Thyroid gland (tissue), 4 donors: ENCODE results near the gene LHFPL6. TPM values are rescaled to one million over a fixed set of nuclear protein-coding genes. Genes with fewer than 3 reads are reported as not detected.

Experiments used
- DNase-seq, 2 donors: peaks; one replicate each; pipeline ENCODE4 v3.0.0-alpha.2; 2019
- H3K27ac ChIP-seq, 3 donors: fragments of 200-600 bp; sonication (generic); 1 replicate in 2 of 3; 2 replicates in 1 of 3; pipeline ENCODE4 v1.5.1; 2016 to 2019; ENCODE audit warnings: mild to moderate bottlenecking in 1 of 3, moderate library complexity in 1 of 3
- H3K27me3 ChIP-seq: fragments of 200-600 bp; sonication (generic); one replicate; pipeline ENCODE4 v1.5.1; 2019
- H3K36me3 ChIP-seq, 2 donors: fragments of 200-600 bp; sonication (generic); one replicate each; pipeline ENCODE4 v1.5.1; 2016 to 2019
- H3K4me1 ChIP-seq, 2 donors: fragments of 200-600 bp; sonication (generic); one replicate each; pipeline ENCODE4 v1.5.1; 2017 to 2019
- H3K4me3 ChIP-seq, 3 donors: fragments of 200-600 bp; sonication (generic); replicated peaks in 1 of 3; 1 replicate in 2 of 3; 2 replicates in 1 of 3; pipeline ENCODE4 v1.5.1; 2016; ENCODE audit warnings: mild to moderate bottlenecking in 1 of 3
- H3K9me3 ChIP-seq: fragments of 200-600 bp; sonication (generic); one replicate; pipeline ENCODE4 v1.5.1; 2017
- POLR2A ChIP-seq, 2 donors: fragments of 450-650 bp; IDR thresholded peaks; one replicate each; pipeline ENCODE4 v1.6.1; 2017; ENCODE audit warnings: antibody characterized with exemption in 2 of 2, mild to moderate bottlenecking in 2 of 2, moderate library complexity in 1 of 2
- WGBS, 2 donors: methylation state at CpG; one replicate each; pipeline ENCODE4 v1.1.5; 2017; 5-methylcytosine and 5-hydroxymethylcytosine counted together
- intact Hi-C: fragments of 100-400 bp; cut with DNase I; formaldehyde crosslinking; loops from one replicate; pipeline ENCODE4 v1.15.1; 2023
- total RNA-seq, 4 donors: library from RNA; depleted of rRNA; stranded (reverse); fragments of >200 nt; gene quantifications; one replicate each; pipeline ENCODE4 v1.2.3, GENCODE V29; 2016
- TF ChIP-seq, protein P1 (sequence below), 6 experiments: fragments of 200-600 bp in 3 of 6; fragments of 450-650 bp in 3 of 6; sonication (generic) in 3 of 6; IDR thresholded peaks; one replicate each; pipeline ENCODE4 v1.5.1; 2016 to 2019; ENCODE audit warnings: antibody characterized with exemption in 6 of 6, mild to moderate bottlenecking in 2 of 6, inconsistent platforms in 1 of 6, moderate library complexity in 1 of 6

Gene LHFPL6
- total RNA-seq, 4 donors from 2014 or later, result 23.6 to 86.3 (median 42.0) TPM

GRCh38 chr13:39444866-39445265, 158.1 kb downstream of the LHFPL6 start:
- 95 to 100% methylated on average over 2 of the region's 2 CpGs for whole genome bisulfite sequencing, 2 donors
- no peak for DNase-seq

DNA sequence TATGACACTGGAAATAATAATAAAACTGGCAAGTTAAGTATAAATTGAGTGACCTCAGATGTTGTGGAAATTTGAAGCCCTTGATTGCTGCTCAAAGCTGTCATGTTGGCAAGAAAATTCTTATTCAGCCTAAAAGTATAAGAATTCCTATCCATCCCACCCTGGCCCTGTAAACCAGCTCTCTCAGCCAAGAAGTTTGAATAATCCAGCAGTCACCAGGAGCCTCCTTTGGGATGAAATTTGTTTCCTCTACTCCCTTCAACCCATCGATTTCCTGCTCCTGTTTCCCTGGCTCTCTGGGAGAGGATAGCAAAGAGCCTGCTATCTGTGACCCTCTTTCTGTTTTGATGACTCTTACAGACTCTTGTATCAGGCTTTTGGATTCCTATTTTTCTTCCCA, 169.3 kb downstream of the LHFPL6 start:
- intact Hi-C loops, result no loop called here
- Histone ChIP-seq H3K4me1 (no peaks in the 10 kb centered on the region), H3K27ac (no peak overlapping the region), H3K4me3 (no peak overlapping the region), H3K9me3 (no peaks in the 10 kb centered on the region), H3K27me3 (no peaks in the 10 kb centered on the region), H3K36me3 (no peaks in the 10 kb centered on the region)
- no peak for DNase-seq
- 48 to 49% methylated on average over 1 of the region's 1 CpG for WGBS, 2 donors
- TF ChIP-seq, protein P1, sequence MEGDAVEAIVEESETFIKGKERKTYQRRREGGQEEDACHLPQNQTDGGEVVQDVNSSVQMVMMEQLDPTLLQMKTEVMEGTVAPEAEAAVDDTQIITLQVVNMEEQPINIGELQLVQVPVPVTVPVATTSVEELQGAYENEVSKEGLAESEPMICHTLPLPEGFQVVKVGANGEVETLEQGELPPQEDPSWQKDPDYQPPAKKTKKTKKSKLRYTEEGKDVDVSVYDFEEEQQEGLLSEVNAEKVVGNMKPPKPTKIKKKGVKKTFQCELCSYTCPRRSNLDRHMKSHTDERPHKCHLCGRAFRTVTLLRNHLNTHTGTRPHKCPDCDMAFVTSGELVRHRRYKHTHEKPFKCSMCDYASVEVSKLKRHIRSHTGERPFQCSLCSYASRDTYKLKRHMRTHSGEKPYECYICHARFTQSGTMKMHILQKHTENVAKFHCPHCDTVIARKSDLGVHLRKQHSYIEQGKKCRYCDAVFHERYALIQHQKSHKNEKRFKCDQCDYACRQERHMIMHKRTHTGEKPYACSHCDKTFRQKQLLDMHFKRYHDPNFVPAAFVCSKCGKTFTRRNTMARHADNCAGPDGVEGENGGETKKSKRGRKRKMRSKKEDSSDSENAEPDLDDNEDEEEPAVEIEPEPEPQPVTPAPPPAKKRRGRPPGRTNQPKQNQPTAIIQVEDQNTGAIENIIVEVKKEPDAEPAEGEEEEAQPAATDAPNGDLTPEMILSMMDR (IDR thresholded peaks at IDR 0.05), result no peak
- no peak for TF ChIP-seq POLR2A (IDR thresholded peaks at IDR 0.05)

More at GRCh38 chr13:39444866-39445265, 158.1 kb downstream of the LHFPL6 start:
- Histone ChIP-seq H3K27me3 (no peaks in the 10 kb centered on the region), H3K9me3 (no peaks in the 10 kb centered on the region), H3K4me1 (no peaks in the 10 kb centered on the region), H3K4me3 (no peak overlapping the region), H3K27ac (no peak overlapping the region), H3K36me3 (no peaks in the 10 kb centered on the region)
- TF ChIP-seq, protein P1 (IDR thresholded peaks at IDR 0.05), result no peak
- no peak for TF ChIP-seq POLR2A (IDR thresholded peaks at IDR 0.05)
- intact Hi-C loops, result no loop called here

GRCh38 chr13:39432196-39432595, 170.8 kb downstream of the LHFPL6 start:
- intact Hi-C loops, result no loop called here
- H3K27me3 ChIP-seq, result no peaks in the 10 kb centered on the region
- no peak overlapping the region for H3K4me3 ChIP-seq
- DNase-seq, result no peak
- no peak overlapping the region for H3K27ac ChIP-seq
- 75% methylated on average over 1 of the region's 1 CpG for WGBS, 2 donors
- no peak for TF ChIP-seq POLR2A (IDR thresholded peaks at IDR 0.05)
- TF ChIP-seq, protein P1 (IDR thresholded peaks at IDR 0.05), result no peak
- no peaks in the 10 kb centered on the region for H3K4me1 ChIP-seq
- H3K9me3 ChIP-seq, result no peaks in the 10 kb centered on the region
- no peaks in the 10 kb centered on the region for H3K36me3 ChIP-seq

DNA sequence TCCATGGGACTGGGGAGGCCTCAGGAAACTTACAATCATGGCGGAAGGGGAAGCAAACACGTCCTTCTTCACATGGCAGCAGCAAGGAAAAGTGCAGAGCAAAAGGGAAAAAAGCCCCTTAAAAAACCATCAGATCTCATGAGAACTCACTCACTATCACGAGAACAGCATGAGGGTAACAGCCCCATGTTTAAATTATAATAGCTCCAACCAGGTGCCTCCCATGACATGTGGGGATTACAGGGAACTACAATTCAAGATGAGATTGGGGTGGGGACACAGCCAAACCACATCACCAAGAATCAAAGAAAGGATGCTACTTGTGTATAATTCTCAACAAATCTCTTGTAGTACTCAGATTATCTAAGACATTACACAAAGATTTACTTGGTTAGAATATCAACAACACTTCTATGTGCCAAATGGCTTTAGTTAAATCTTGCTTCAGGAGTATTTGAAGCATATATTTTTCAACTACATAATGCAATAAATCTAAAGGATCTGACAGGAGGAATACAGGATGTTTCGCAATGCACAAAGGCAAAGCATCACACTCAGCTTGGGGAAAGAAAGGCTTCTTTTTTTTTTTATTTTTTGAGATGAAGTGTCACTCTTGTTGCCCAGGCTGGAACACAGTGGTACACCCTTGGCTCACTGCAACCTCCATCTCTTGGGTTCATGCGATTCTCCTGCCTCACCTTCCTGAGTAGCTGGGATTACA, 180.0 kb downstream of the LHFPL6 start:
- 90 to 94% methylated on average over 5 of the region's 5 CpGs for WGBS, 2 donors
- no peak for DNase-seq
- Histone ChIP-seq H3K9me3 (no peaks in the 10 kb centered on the region), H3K27ac (no peak overlapping the region), H3K27me3 (no peaks in the 10 kb centered on the region), H3K36me3 (no peaks in the 10 kb centered on the region), H3K4me1 (no peaks in the 10 kb centered on the region), H3K4me3 (no peak overlapping the region)
- intact Hi-C loops, result no loop called here
- TF ChIP-seq, protein P1 (IDR thresholded peaks at IDR 0.05), result no peak
- TF ChIP-seq POLR2A (IDR thresholded peaks at IDR 0.05), result no peak

- intact Hi-C loops, result no loop called here
- no peaks in the 10 kb centered on the region for H3K36me3 ChIP-seq
- WGBS, 2 donors, result 95 to 98% methylated on average over 4 of the region's 4 CpGs
- no peak for DNase-seq
- H3K27me3 ChIP-seq, result no peaks in the 10 kb centered on the region
- no peaks in the 10 kb centered on the region for H3K9me3 ChIP-seq
- TF ChIP-seq POLR2A (IDR thresholded peaks at IDR 0.05), result no peak
- peaks cover 0 to 5% of the 10 kb centered on the region in 2 donors for H3K4me1 ChIP-seq
- H3K27ac ChIP-seq, result no peak overlapping the region
- no peak overlapping the region for H3K4me3 ChIP-seq
Observed at GRCh38 chr13:39419876-39420275, 183.1 kb downstream of the LHFPL6 start.
